ENCODE results near the gene FHIT. TPM values are rescaled to one million over a fixed set of nuclear protein-coding genes. Genes with fewer than 3 reads are reported as not detected.

FHIT gene
- polyA plus RNA-seq, 1 of the 3 experiments (the other 2 are of a cell fraction), result 0.41 TPM

DNA sequence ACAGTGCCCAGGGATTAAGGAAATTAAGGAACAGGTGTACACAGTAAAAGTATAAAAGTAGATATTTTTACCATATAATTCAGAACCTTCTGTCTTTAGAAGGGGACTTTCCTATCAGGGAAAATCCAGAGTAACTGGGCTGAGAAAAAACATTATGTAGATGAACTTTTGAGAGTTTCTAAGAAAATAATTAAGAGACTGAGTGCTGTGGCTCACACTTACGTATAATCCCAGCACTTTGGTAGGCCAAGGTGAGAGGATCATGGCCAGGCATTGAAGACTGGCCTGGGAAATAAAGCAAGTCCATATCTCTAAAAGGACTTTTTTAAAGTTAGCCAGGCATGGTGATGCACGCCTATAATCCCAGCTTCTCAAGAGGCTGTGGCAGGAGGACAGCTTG, 1021.8 kb downstream of the FHIT start:
- ChIA-PET POLR2A (no interaction called here), CTCF (no interaction called here)
- Histone ChIP-seq H3K27me3 (ENCODE audit: insufficient read depth) (no peaks in the 10 kb centered on the region), H3K9me3 (no peaks in the 10 kb centered on the region), H3K4me2 (no peak overlapping the region), H3K36me3 (replicated peaks in 1 of 2; ENCODE audit: control insufficient read depth in 1 of 2, insufficient read depth in 2 of 2, low read length in 1 of 2) (no peaks in the 10 kb centered on the region), H4K20me1 (ENCODE audit: insufficient read depth) (no peaks in the 10 kb centered on the region), H3K27ac (ENCODE audit: low read depth in 2 of 2, low read length in 1 of 2) (no peak overlapping the region), H3K4me3 (ENCODE audit: low read depth in 2 of 2, low read length in 1 of 2) (no peak overlapping the region), H3K9me2 (no peaks in the 10 kb centered on the region), H3K9ac (no peak overlapping the region), H3F3A (replicated peaks; ENCODE audit: insufficient read depth) (no peaks in the 10 kb centered on the region), H2AFZ (ENCODE audit: low read depth) (no peak overlapping the region), H3K4me1 (ENCODE audit: control insufficient read depth in 1 of 2, insufficient read depth in 2 of 2, low read depth in 1 of 2, low read length in 1 of 2) (no peaks in the 10 kb centered on the region), H3K79me2 (ENCODE audit: insufficient read depth) (no peaks in the 10 kb centered on the region)
- 58% methylated on average over 2 of the region's 2 CpGs for WGBS (ENCODE audit: low lambda C conversion rate)
- no peak for DNase-seq
- TF ChIP-seq FOSL2 (IDR thresholded peaks at IDR 0.05; ENCODE audit: borderline replicate concordance, low read depth), result no peak
- TF ChIP-seq, protein P1, sequence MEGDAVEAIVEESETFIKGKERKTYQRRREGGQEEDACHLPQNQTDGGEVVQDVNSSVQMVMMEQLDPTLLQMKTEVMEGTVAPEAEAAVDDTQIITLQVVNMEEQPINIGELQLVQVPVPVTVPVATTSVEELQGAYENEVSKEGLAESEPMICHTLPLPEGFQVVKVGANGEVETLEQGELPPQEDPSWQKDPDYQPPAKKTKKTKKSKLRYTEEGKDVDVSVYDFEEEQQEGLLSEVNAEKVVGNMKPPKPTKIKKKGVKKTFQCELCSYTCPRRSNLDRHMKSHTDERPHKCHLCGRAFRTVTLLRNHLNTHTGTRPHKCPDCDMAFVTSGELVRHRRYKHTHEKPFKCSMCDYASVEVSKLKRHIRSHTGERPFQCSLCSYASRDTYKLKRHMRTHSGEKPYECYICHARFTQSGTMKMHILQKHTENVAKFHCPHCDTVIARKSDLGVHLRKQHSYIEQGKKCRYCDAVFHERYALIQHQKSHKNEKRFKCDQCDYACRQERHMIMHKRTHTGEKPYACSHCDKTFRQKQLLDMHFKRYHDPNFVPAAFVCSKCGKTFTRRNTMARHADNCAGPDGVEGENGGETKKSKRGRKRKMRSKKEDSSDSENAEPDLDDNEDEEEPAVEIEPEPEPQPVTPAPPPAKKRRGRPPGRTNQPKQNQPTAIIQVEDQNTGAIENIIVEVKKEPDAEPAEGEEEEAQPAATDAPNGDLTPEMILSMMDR (IDR thresholded peaks at IDR 0.05), result no peak
- no peak for TF ChIP-seq MEF2A (IDR thresholded peaks at IDR 0.05; ENCODE audit: borderline replicate concordance, low read depth)
- TF ChIP-seq POLR2AphosphoS5 (IDR thresholded peaks at IDR 0.05; ENCODE audit: low read depth, low read length), result no peak

DNA sequence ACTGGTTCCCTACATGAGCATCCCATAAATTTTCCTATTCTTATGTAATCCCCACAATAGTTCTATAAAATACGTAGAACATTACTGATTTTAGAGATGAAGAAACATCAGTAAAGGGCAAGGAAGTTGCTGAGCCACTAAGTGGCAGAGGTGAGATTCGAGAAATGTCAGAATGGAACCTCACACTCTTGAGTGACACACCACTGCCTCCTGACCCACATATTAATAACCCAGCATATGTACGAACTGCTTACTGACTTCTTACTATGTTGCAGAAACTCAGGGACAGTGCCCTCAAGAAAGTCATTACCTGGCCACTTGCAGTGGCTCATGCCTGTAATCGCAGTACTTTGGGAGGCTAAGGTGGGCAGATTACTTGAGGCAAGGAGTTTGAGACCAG, 1022.4 kb downstream of the FHIT start:
- Histone ChIP-seq H3K27ac (ENCODE audit: low read depth in 2 of 2, low read length in 1 of 2) (no peak overlapping the region), H4K20me1 (ENCODE audit: insufficient read depth) (no peaks in the 10 kb centered on the region), H3K9me3 (no peaks in the 10 kb centered on the region), H3K4me1 (ENCODE audit: control insufficient read depth in 1 of 2, insufficient read depth in 2 of 2, low read depth in 1 of 2, low read length in 1 of 2) (no peaks in the 10 kb centered on the region), H3K79me2 (ENCODE audit: insufficient read depth) (no peaks in the 10 kb centered on the region), H3K9ac (no peak overlapping the region), H3K27me3 (ENCODE audit: insufficient read depth) (no peaks in the 10 kb centered on the region), H3K4me3 (ENCODE audit: low read depth in 2 of 2, low read length in 1 of 2) (no peak overlapping the region), H3K36me3 (replicated peaks in 1 of 2; ENCODE audit: control insufficient read depth in 1 of 2, insufficient read depth in 2 of 2, low read length in 1 of 2) (no peaks in the 10 kb centered on the region), H3K4me2 (no peak overlapping the region), H2AFZ (ENCODE audit: low read depth) (no peak overlapping the region), H3K9me2 (no peaks in the 10 kb centered on the region), H3F3A (replicated peaks; ENCODE audit: insufficient read depth) (no peaks in the 10 kb centered on the region)
- POLR2A ChIA-PET, result no interaction called here
- TF ChIP-seq SMC3 (IDR thresholded peaks at IDR 0.05; ENCODE audit: low read depth, low read length), result no peak
- TF ChIP-seq RXRA (IDR thresholded peaks at IDR 0.05; ENCODE audit: borderline replicate concordance, low read depth), result no peak
- TF ChIP-seq MEF2A (IDR thresholded peaks at IDR 0.05; ENCODE audit: borderline replicate concordance, low read depth), result no peak
- no peak for TF ChIP-seq JUND (IDR thresholded peaks at IDR 0.05)
- TF ChIP-seq, protein P2, sequence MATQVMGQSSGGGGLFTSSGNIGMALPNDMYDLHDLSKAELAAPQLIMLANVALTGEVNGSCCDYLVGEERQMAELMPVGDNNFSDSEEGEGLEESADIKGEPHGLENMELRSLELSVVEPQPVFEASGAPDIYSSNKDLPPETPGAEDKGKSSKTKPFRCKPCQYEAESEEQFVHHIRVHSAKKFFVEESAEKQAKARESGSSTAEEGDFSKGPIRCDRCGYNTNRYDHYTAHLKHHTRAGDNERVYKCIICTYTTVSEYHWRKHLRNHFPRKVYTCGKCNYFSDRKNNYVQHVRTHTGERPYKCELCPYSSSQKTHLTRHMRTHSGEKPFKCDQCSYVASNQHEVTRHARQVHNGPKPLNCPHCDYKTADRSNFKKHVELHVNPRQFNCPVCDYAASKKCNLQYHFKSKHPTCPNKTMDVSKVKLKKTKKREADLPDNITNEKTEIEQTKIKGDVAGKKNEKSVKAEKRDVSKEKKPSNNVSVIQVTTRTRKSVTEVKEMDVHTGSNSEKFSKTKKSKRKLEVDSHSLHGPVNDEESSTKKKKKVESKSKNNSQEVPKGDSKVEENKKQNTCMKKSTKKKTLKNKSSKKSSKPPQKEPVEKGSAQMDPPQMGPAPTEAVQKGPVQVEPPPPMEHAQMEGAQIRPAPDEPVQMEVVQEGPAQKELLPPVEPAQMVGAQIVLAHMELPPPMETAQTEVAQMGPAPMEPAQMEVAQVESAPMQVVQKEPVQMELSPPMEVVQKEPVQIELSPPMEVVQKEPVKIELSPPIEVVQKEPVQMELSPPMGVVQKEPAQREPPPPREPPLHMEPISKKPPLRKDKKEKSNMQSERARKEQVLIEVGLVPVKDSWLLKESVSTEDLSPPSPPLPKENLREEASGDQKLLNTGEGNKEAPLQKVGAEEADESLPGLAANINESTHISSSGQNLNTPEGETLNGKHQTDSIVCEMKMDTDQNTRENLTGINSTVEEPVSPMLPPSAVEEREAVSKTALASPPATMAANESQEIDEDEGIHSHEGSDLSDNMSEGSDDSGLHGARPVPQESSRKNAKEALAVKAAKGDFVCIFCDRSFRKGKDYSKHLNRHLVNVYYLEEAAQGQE (IDR thresholded peaks at IDR 0.05; ENCODE audit: low read depth, low read length), result no peak
- 39% methylated on average over 4 of the region's 4 CpGs for WGBS (ENCODE audit: low lambda C conversion rate)
- CTCF ChIA-PET, result no interaction called here
- DNase-seq, result no peak
